Endodermal cell (in vitro differentiated cells): ENCODE results near the gene RAPGEF4. TPM values are rescaled to one million over a fixed set of nuclear protein-coding genes. Genes with fewer than 3 reads are reported as not detected.

Source experiments
- DNase-seq: peaks from one replicate; pipeline ENCODE4 v3.0.0-alpha.2; 2017
- H3K27ac ChIP-seq: 2 replicates; pipeline ENCODE4 v1.5.1; 2013; ENCODE audit warnings: mild to moderate bottlenecking, low read depth, low read length, moderate library complexity
- H3K27me3 ChIP-seq: 2 replicates; pipeline ENCODE4 v1.6.1; 2013; ENCODE audit warnings: mild to moderate bottlenecking, low read length, moderate library complexity; ENCODE audit not compliant: insufficient read depth, control insufficient read depth, poor library complexity, severe bottlenecking
- H3K36me3 ChIP-seq: 2 replicates; pipeline ENCODE4 v1.7.0; 2013; ENCODE audit warnings: mild to moderate bottlenecking, low read length, moderate library complexity; ENCODE audit not compliant: control insufficient read depth, insufficient read depth
- H3K4me1 ChIP-seq: one replicate; pipeline ENCODE4 v1.7.0; 2013; ENCODE audit warnings: low read length; ENCODE audit not compliant: control insufficient read depth, insufficient read depth
- H3K4me3 ChIP-seq: 2 replicates; pipeline ENCODE4 v1.5.1; 2013; ENCODE audit warnings: mild to moderate bottlenecking, low read length, moderate library complexity
- H3K9ac ChIP-seq: 2 replicates; pipeline ENCODE4 v1.6.1; 2013; ENCODE audit warnings: mild to moderate bottlenecking, low read length, moderate library complexity; ENCODE audit not compliant: poor library complexity, severe bottlenecking; ENCODE audit errors: extremely low read depth
- H3K9me3 ChIP-seq: 2 replicates; pipeline ENCODE4 v1.6.1; 2013; ENCODE audit warnings: mild to moderate bottlenecking, low read length, moderate library complexity; ENCODE audit not compliant: control insufficient read depth
- H3K27ac Mint-ChIP-seq: 2 replicates; pipeline ENCODE4 v1.8.0; 2020; ENCODE audit warnings: mixed read lengths
- H3K27me3 Mint-ChIP-seq: 2 replicates; pipeline ENCODE4 v1.8.0; 2021; ENCODE audit warnings: mild to moderate bottlenecking, mixed read lengths; ENCODE audit not compliant: insufficient read depth
- H3K36me3 Mint-ChIP-seq: 2 replicates; pipeline ENCODE4 v1.8.0; 2020; ENCODE audit warnings: low read depth, mixed read lengths
- H3K4me1 Mint-ChIP-seq: 2 replicates; pipeline ENCODE4 v1.8.0; 2020; ENCODE audit warnings: mixed read lengths
- H3K4me3 Mint-ChIP-seq: 2 replicates; pipeline ENCODE4 v1.8.0; 2020; ENCODE audit warnings: mild to moderate bottlenecking, moderate library complexity, mixed read lengths
- H3K9me3 Mint-ChIP-seq: 2 replicates; pipeline ENCODE4 v1.8.0; 2020; ENCODE audit warnings: mild to moderate bottlenecking, mixed read lengths
- WGBS, 2 experiments: methylation state at CpG; one replicate each; pipeline versions ENCODE4 v1.1.5 to v1.1.7; 2013; ENCODE audit warnings: missing lambda C conversion rate in 2 of 2, mixed read lengths in 1 of 2; ENCODE audit not compliant: insufficient coverage in 1 of 2, insufficient read length in 1 of 2; 5-methylcytosine and 5-hydroxymethylcytosine counted together
- total RNA-seq, 2 donors: library from RNA; stranded (reverse); fragmentation: NEBNext Ultra II Directional in 1 of 2; extraction: Animal tissue kit (Norgen Biotek cat#: 25700) in 1 of 2; gene quantifications; 2 replicates in 1 of 2; 3 replicates in 1 of 2; pipeline ENCODE4 v1.2.1, GENCODE V29; 2021
- TF ChIP-seq, protein P1 (sequence below): fragments of 200-600 bp; sonication (generic); conservative IDR thresholded peaks from 2 replicates; pipeline ENCODE4 v1.5.0; 2021; ENCODE audit warnings: antibody characterized with exemption, mild to moderate bottlenecking

RAPGEF4 gene
- total RNA-seq, 2 donors from 2014 or later: 0.77 to 0.88 TPM

DNA sequence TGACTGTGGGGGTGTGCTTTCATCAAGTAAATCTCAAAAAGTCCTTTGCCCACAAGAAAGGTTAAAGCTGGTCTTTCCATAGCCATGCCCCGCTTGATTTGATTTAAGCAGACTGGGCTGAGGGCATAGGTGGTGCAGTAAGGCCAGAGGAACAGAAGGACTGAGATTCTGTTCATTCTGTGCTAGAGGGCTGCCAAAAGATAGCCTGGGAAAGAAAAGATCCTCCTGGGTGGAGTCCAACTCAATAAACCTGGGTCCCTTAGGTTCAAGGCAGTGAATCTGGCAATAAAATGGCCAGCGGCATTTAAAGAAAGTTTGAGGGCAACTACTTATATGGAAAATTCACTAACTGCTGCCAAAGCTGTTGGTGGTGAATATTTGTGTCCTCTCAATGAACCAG, 280.8 kb downstream of the RAPGEF4 start:
- TF ChIP-seq, protein P1, sequence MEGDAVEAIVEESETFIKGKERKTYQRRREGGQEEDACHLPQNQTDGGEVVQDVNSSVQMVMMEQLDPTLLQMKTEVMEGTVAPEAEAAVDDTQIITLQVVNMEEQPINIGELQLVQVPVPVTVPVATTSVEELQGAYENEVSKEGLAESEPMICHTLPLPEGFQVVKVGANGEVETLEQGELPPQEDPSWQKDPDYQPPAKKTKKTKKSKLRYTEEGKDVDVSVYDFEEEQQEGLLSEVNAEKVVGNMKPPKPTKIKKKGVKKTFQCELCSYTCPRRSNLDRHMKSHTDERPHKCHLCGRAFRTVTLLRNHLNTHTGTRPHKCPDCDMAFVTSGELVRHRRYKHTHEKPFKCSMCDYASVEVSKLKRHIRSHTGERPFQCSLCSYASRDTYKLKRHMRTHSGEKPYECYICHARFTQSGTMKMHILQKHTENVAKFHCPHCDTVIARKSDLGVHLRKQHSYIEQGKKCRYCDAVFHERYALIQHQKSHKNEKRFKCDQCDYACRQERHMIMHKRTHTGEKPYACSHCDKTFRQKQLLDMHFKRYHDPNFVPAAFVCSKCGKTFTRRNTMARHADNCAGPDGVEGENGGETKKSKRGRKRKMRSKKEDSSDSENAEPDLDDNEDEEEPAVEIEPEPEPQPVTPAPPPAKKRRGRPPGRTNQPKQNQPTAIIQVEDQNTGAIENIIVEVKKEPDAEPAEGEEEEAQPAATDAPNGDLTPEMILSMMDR: no peak
- no peak overlapping the region for H3K9ac ChIP-seq
- H3K4me1 Mint-ChIP-seq: peaks cover 6% of the 10 kb centered on the region
- H3K4me3 Mint-ChIP-seq: no peak overlapping the region
- no peak for DNase-seq
- H3K36me3 ChIP-seq: no peaks in the 10 kb centered on the region
- H3K9me3 Mint-ChIP-seq: no peaks in the 10 kb centered on the region
- 64 to 67% methylated on average over 2 of the region's 2 CpGs for WGBS, 2 experiments
- H3K4me1 ChIP-seq: peaks cover 3% of the 10 kb centered on the region
- H3K27me3 Mint-ChIP-seq: no peaks in the 10 kb centered on the region
- H3K4me3 ChIP-seq: no peak overlapping the region
- no peak overlapping the region for H3K27ac ChIP-seq
- H3K27me3 ChIP-seq: no peaks in the 10 kb centered on the region
- H3K27ac Mint-ChIP-seq: no peak overlapping the region
- H3K36me3 Mint-ChIP-seq: no peaks in the 10 kb centered on the region
- H3K9me3 ChIP-seq: no peaks in the 10 kb centered on the region

DNA sequence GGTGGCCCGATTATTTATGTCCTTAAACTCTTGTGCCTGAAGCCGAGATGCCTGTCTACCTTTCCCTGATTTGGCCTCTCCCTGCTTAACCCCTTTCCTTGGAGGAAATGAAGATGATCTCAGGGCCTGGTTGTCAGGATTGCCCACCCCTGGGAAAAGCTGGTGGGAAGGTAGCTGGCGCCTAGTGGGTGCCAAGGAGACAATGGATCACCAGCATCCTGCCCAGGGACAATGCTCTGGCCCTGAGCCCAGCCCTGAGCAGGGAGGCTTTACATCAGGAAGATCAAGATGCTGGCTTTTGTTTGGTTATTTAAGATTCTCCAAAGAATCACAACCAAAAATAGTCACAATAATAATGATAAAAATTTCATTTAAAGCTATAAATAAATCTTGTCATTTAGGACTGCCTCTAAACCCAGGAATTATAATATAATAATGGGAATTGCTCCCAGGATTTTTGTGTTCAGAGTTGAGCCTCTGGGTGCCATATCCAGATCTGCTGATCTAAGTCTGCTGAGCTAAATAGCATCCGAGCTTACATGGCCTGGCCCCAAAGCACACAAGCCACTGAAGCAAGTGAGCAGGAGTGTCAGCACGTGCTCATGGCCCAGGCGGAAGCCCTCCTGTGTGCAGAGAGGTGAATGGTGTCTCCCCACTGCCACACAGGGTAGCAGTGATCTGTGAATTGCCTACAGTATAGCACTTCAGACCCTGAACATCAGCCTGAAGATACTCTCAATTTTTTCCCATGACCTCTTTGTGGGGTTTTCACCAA, 282.2 kb downstream of the RAPGEF4 start:
- DNase-seq: no peak
- H3K27ac Mint-ChIP-seq: no peak overlapping the region
- WGBS, 2 experiments: 85 to 91% methylated on average over 4 to 6 of the region's 6 CpGs
- Histone ChIP-seq H3K9me3 (no peaks in the 10 kb centered on the region), H3K4me1 (peaks cover 3% of the 10 kb centered on the region), H3K27ac (no peak overlapping the region), H3K36me3 (no peaks in the 10 kb centered on the region), H3K27me3 (no peaks in the 10 kb centered on the region), H3K4me3 (no peak overlapping the region), H3K9ac (no peak overlapping the region)
- H3K4me3 Mint-ChIP-seq: no peak overlapping the region
- TF ChIP-seq, protein P1: no peak
- H3K36me3 Mint-ChIP-seq: no peaks in the 10 kb centered on the region
- peaks cover 6% of the 10 kb centered on the region for H3K4me1 Mint-ChIP-seq
- no peaks in the 10 kb centered on the region for H3K27me3 Mint-ChIP-seq
- no peaks in the 10 kb centered on the region for H3K9me3 Mint-ChIP-seq

DNA sequence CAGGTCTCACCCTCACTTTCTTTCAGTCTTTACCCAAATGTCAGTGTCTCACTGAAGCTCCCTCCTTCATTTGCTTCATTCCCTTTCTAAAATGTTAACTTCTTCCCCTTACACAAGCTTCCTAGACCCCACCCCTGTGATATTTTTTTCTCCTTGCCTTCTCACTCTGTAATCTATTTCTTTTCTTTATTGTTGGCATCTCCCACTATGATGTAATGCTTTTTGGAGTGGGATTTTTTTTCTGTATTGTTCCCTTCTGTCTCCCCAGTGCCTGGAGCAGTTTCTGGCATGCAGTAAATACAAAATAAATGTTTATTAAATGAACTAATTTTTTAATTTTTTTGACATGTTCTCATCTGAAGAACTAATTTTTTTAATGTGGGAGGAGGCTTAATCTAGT, 284.1 kb downstream of the RAPGEF4 start:
- DNase-seq: no peak
- H3K4me1 ChIP-seq: no peaks in the 10 kb centered on the region
- H3K27ac ChIP-seq: no peak overlapping the region
- Mint-ChIP-seq H3K9me3 (peaks cover 4% of the 10 kb centered on the region), H3K27ac (no peak overlapping the region), H3K27me3 (peaks cover 1% of the 10 kb centered on the region), H3K4me1 (no peaks in the 10 kb centered on the region), H3K4me3 (no peak overlapping the region), H3K36me3 (no peaks in the 10 kb centered on the region)
- H3K4me3 ChIP-seq: no peak overlapping the region
- no peaks in the 10 kb centered on the region for H3K36me3 ChIP-seq
- no peak overlapping the region for H3K9ac ChIP-seq
- TF ChIP-seq, protein P1: no peak
- no peaks in the 10 kb centered on the region for H3K9me3 ChIP-seq
- H3K27me3 ChIP-seq: no peaks in the 10 kb centered on the region
